ENCODE measurements around the gene S100B.
A peak's percentile ranks its signal among the peaks of the same experiment; 100 is the strongest.
"Not testable (repeated sequence)": the region's sequence is repeated elsewhere in the genome, so short reads cannot be mapped to it uniquely, and the experiment has no call there.

Gene S100B

GRCh38 chr21:46604975-46605766 is at the start of gene S100B:
Gene S100B, minus strand, starts transcription at chr21:46605082. Its CDS starts 2,667 bp downstream, at chr21:46602415.
- peak; percentile 40 to 41 for DNase-seq

- no peak for DNase-seq
These were observed 46.2 kb upstream of the S100B start for GRCh38 chr21:46651121-46651520.

GRCh38 chr21:46650476-46651098 is 45.7 kb upstream of the S100B start:
- DNase-seq = no peak

- no peak for DNase-seq
These were observed 44.5 kb upstream of the S100B start for GRCh38 chr21:46649356-46649755.

GRCh38 chr21:46648539-46648938 is 43.7 kb upstream of the S100B start:
- no peak for DNase-seq

- DNase-seq = no peak
These were observed 41.8 kb upstream of the S100B start for GRCh38 chr21:46646541-46647154.

- no peak for DNase-seq
These were observed 41.0 kb upstream of the S100B start for GRCh38 chr21:46645840-46646239.

GRCh38 chr21:46643379-46644177 is 38.7 kb upstream of the S100B start:
- no peak for DNase-seq

- no peak for DNase-seq
These were observed 36.8 kb upstream of the S100B start for GRCh38 chr21:46641656-46642055.

- DNase-seq = peak; percentile 43 to 53
These were observed 34.9 kb upstream of the S100B start for GRCh38 chr21:46639489-46640386.

- no peak for DNase-seq
These were observed 33.3 kb upstream of the S100B start for GRCh38 chr21:46637952-46638746.

- DNase-seq = no peak
These were observed 31.8 kb upstream of the S100B start for GRCh38 chr21:46636550-46637285.

- DNase-seq = no peak
These were observed 31.3 kb upstream of the S100B start for GRCh38 chr21:46636181-46636512.

GRCh38 chr21:46635324-46636180 is 30.7 kb upstream of the S100B start, which contains the start of gene PRMT2:
Gene PRMT2, plus strand, starts transcription at chr21:46635674. Its CDS starts 1,278 bp downstream, at chr21:46636952.
- DNase-seq = peak; percentile 90 to 93

GRCh38 chr21:46634966-46635323 is 30.1 kb upstream of the S100B start:
- DNase-seq = peak; percentile 77 to 79

GRCh38 chr21:46634427-46634826 is 29.5 kb upstream of the S100B start:
- DNase-seq = no peak

- no peak for DNase-seq
These were observed 28.7 kb upstream of the S100B start for GRCh38 chr21:46633566-46633965.

GRCh38 chr21:46630915-46631314 is 26.0 kb upstream of the S100B start:
- not testable (repeated sequence) for DNase-seq

GRCh38 chr21:46628868-46629267 is 24.0 kb upstream of the S100B start:
- no peak for DNase-seq

GRCh38 chr21:46627726-46628125 is 22.8 kb upstream of the S100B start:
- DNase-seq = no peak
